ENCODE measurements around the gene CRACR2B.

DNA sequence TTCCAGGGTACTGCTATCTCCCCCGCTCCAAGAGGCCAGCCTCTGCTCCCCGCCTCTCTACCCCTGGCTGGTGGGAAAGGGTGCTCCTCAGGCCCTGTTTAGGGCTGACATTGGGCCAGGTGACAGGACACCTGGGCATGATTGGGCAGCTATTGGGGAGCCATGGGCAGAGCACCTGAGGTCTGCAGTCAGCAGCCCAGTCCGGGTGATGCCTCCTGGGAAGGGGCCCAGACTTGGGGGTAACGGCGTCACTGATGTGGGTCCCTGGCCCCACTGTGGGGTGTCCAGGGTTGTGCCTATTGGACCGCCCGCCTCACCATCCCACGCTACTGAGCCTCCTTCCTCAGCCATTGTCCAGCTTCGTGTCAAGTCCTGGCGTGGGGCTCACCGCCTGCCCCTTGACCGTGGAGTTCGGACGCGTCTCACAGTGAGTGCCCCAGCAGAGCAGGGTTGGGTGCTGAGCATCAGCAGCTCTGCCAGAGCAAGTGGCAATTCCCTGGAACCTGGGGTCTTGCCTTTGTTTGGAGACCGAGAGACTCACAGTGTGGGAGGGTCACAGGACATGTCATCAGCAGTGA is 47.7 kb upstream of the CRACR2B start:
- TF ChIP-seq ZNF274 (IDR thresholded peaks at IDR 0.05; ENCODE audit: insufficient read depth, insufficient read length) (no peak), YY1 (IDR thresholded peaks at IDR 0.05; ENCODE audit: low read depth, low read length) (no peak), NR2C2 (IDR thresholded peaks at IDR 0.05; ENCODE audit: borderline replicate concordance, control insufficient read depth, insufficient read length, low read depth) (no peak)
- TF ChIP-seq, protein P1, sequence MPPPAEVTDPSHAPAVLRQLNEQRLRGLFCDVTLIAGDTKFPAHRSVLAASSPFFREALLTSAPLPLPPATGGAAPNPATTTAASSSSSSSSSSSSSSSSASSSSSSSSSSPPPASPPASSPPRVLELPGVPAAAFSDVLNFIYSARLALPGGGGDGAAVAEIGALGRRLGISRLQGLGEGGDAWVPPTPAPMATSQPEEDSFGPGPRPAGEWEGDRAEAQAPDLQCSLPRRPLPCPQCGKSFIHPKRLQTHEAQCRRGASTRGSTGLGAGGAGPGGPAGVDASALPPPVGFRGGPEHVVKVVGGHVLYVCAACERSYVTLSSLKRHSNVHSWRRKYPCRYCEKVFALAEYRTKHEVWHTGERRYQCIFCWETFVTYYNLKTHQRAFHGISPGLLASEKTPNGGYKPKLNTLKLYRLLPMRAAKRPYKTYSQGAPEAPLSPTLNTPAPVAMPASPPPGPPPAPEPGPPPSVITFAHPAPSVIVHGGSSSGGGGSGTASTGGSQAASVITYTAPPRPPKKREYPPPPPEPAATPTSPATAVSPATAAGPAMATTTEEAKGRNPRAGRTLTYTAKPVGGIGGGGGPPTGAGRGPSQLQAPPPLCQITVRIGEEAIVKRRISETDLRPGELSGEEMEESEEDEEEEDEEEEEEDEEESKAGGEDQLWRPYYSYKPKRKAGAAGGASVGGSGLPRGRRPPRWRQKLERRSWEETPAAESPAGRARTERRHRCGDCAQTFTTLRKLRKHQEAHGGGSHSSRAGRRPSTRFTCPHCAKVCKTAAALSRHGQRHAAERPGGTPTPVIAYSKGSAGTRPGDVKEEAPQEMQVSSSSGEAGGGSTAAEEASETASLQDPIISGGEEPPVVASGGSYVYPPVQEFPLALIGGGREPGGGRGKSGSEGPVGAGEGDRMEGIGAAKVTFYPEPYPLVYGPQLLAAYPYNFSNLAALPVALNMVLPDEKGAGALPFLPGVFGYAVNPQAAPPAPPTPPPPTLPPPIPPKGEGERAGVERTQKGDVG (CRISPR knock-in tag; IDR thresholded peaks at IDR 0.05): no peak
